Smooth muscle cell (in vitro differentiated cells): ENCODE measurements around the gene ADGB. TPM values are rescaled to one million over a fixed set of nuclear protein-coding genes. Genes with fewer than 3 reads are reported as not detected.

ENCODE experiments used
- DNase-seq: peaks from one replicate; lab custom pipeline; 2025; ENCODE audit not compliant: unreplicated experiment; lab: John Stamatoyannopoulos, UW
- H2AFZ ChIP-seq: fragments of 200-600 bp; sonication (generic); 2 replicates; pipeline ENCODE4 v1.6.0; 2016; ENCODE audit warnings: antibody characterized with exemption, low read depth, mild to moderate bottlenecking
- H3F3A ChIP-seq: fragments of 200-600 bp; sonication (generic); 2 replicates; pipeline ENCODE4 v1.6.0; 2017; ENCODE audit warnings: antibody characterized with exemption, low read depth
- H3K27ac ChIP-seq: fragments of 200-600 bp; sonication (generic); 2 replicates; pipeline ENCODE4 v1.5.1; 2016; ENCODE audit warnings: low read depth, mild to moderate bottlenecking
- H3K27me3 ChIP-seq: fragments of 200-600 bp; sonication (generic); 2 replicates; pipeline ENCODE4 v1.6.1; 2016; ENCODE audit warnings: low read depth, mild to moderate bottlenecking
- H3K36me3 ChIP-seq: fragments of 200-600 bp; sonication (generic); 2 replicates; pipeline ENCODE4 v1.5.1; 2016; ENCODE audit warnings: low read depth
- H3K4me1 ChIP-seq: fragments of 200-600 bp; sonication (generic); 2 replicates; pipeline ENCODE4 v1.5.1; 2016; ENCODE audit warnings: low read depth
- H3K4me2 ChIP-seq: fragments of 200-600 bp; sonication (generic); 2 replicates; pipeline ENCODE4 v1.6.0; 2016; ENCODE audit warnings: mild to moderate bottlenecking
- H3K4me3 ChIP-seq: fragments of 200-600 bp; sonication (generic); 2 replicates; pipeline ENCODE4 v1.5.1; 2016; ENCODE audit warnings: mild to moderate bottlenecking
- H3K79me2 ChIP-seq: fragments of 200-600 bp; sonication (generic); 2 replicates; pipeline ENCODE4 v1.6.0; 2016; ENCODE audit warnings: low read depth, mild to moderate bottlenecking
- H3K9ac ChIP-seq: fragments of 200-600 bp; sonication (generic); 2 replicates; pipeline ENCODE4 v1.6.0; 2016; ENCODE audit warnings: low read depth
- H3K9me3 ChIP-seq: fragments of 200-600 bp; sonication (generic); replicated peaks from 2 replicates; pipeline ENCODE4 v1.5.1; 2016; ENCODE audit warnings: low read depth
- H4K20me1 ChIP-seq: fragments of 200-600 bp; sonication (generic); 2 replicates; pipeline ENCODE4 v1.6.0; 2016; ENCODE audit warnings: low read depth
- CTCF ChIP-seq: fragments of 200-600 bp; sonication (generic); IDR thresholded peaks from 2 replicates; pipeline ENCODE4 v1.5.1; 2017; ENCODE audit warnings: borderline replicate concordance, mild to moderate bottlenecking, antibody characterized with exemption; ENCODE audit not compliant: insufficient read depth, poor library complexity, severe bottlenecking
- WGBS: methylation state at CpG from one replicate; pipeline ENCODE4 v1.1.7; 2016; ENCODE audit warnings: low lambda C conversion rate; 5-methylcytosine and 5-hydroxymethylcytosine counted together
- polyA plus RNA-seq: library from polyadenylated mRNA; unstranded; fragments of >200 nt; fragmentation: Nextera tagmentation; extraction: Ambion mirVana; gene quantifications from 2 replicates; pipeline ENCODE4 v1.2.1, GENCODE V29; 2016
- total RNA-seq: library from RNA; depleted of rRNA; stranded (reverse); fragments of >200 nt; gene quantifications from 2 replicates; pipeline ENCODE4 v1.2.3, GENCODE V29; 2014

ADGB gene
- total and polyA plus RNA-seq, 2 experiments from 2014 or later, result 1.1 to 3.1 TPM

- 56% methylated on average over 1 of the region's 1 CpG for WGBS
- H3K9ac ChIP-seq, result no peak overlapping the region
- TF ChIP-seq CTCF, result no peak
Observed at GRCh38 chr6:146583966-146584365, 14.8 kb upstream of the ADGB start.

GRCh38 chr6:146587459-146587858 lies 11.3 kb upstream of the ADGB start:
- H3K9ac ChIP-seq, result no peak overlapping the region
- no peak overlapping the region for H3K4me2 ChIP-seq
- H3K9me3 ChIP-seq, result no peaks in the 10 kb centered on the region
- H2AFZ ChIP-seq, result no peak overlapping the region
- no peak for TF ChIP-seq CTCF
- H3K36me3 ChIP-seq, result no peaks in the 10 kb centered on the region
- no peak overlapping the region for H3K4me3 ChIP-seq
- no peaks in the 10 kb centered on the region for H3K27me3 ChIP-seq
- no peaks in the 10 kb centered on the region for H3K4me1 ChIP-seq
- H3K79me2 ChIP-seq, result no peaks in the 10 kb centered on the region
- no peaks in the 10 kb centered on the region for H4K20me1 ChIP-seq
- H3K27ac ChIP-seq, result no peak overlapping the region
- no peaks in the 10 kb centered on the region for H3F3A ChIP-seq
- DNase-seq, result no peak
- WGBS, result 0% methylated on average over 1 of the region's 1 CpG

More at GRCh38 chr6:146583966-146584365, 14.8 kb upstream of the ADGB start:
- Histone ChIP-seq H3K9me3 (no peaks in the 10 kb centered on the region), H3K79me2 (no peaks in the 10 kb centered on the region), H2AFZ (no peak overlapping the region), H4K20me1 (no peaks in the 10 kb centered on the region), H3K4me2 (peak overlapping the region; percentile 9), H3K4me1 (no peaks in the 10 kb centered on the region), H3K27me3 (no peaks in the 10 kb centered on the region), H3F3A (no peaks in the 10 kb centered on the region), H3K36me3 (no peaks in the 10 kb centered on the region), H3K27ac (no peak overlapping the region), H3K4me3 (no peak overlapping the region)
- DNase-seq, result no peak

GRCh38 chr6:146590492-146590891 lies 8.3 kb upstream of the ADGB start:
- Histone ChIP-seq H3F3A (no peaks in the 10 kb centered on the region), H3K79me2 (no peaks in the 10 kb centered on the region), H3K27ac (no peak overlapping the region), H3K9ac (no peak overlapping the region), H3K36me3 (no peaks in the 10 kb centered on the region), H3K4me1 (no peaks in the 10 kb centered on the region), H3K4me2 (no peak overlapping the region), H3K4me3 (no peak overlapping the region), H2AFZ (no peak overlapping the region), H4K20me1 (no peaks in the 10 kb centered on the region), H3K27me3 (no peaks in the 10 kb centered on the region), H3K9me3 (no peaks in the 10 kb centered on the region)
- DNase-seq, result no peak
- no peak for TF ChIP-seq CTCF
- 89% methylated on average over 1 of the region's 1 CpG for WGBS

GRCh38 chr6:146592451-146592850 lies 6.3 kb upstream of the ADGB start:
- H4K20me1 ChIP-seq, result no peaks in the 10 kb centered on the region
- no peak overlapping the region for H3K4me2 ChIP-seq
- no peak for TF ChIP-seq CTCF
- no peaks in the 10 kb centered on the region for H3F3A ChIP-seq
- H3K79me2 ChIP-seq, result no peaks in the 10 kb centered on the region
- H3K27ac ChIP-seq, result no peak overlapping the region
- H3K9me3 ChIP-seq, result no peaks in the 10 kb centered on the region
- H2AFZ ChIP-seq, result no peak overlapping the region
- no peak overlapping the region for H3K9ac ChIP-seq
- no peaks in the 10 kb centered on the region for H3K27me3 ChIP-seq
- DNase-seq, result no peak
- H3K4me3 ChIP-seq, result no peak overlapping the region
- no peaks in the 10 kb centered on the region for H3K36me3 ChIP-seq
- no peaks in the 10 kb centered on the region for H3K4me1 ChIP-seq
